T-helper 1 cell treated with Interleukin-12 subunit alpha and Interleukin-12 subunit beta and Interleukin-4 antibody, amounts not matched to agents 30 μg/mL and 1 μg/mL, for 36 hours (primary cell): ENCODE data around the gene C1QTNF1.

Experiments
- H3K27ac Mint-ChIP-seq: one replicate; pipeline ENCODE4 v1.8.0; 2021; ENCODE audit warnings: mild to moderate bottlenecking, mixed read lengths
- H3K27me3 Mint-ChIP-seq: one replicate; pipeline ENCODE4 v1.8.0; 2021; ENCODE audit warnings: low read depth, mixed read lengths
- H3K36me3 Mint-ChIP-seq: one replicate; pipeline ENCODE4 v1.8.0; 2021; ENCODE audit warnings: low read depth, mixed read lengths
- H3K4me1 Mint-ChIP-seq: one replicate; pipeline ENCODE4 v1.8.0; 2021; ENCODE audit warnings: low read depth, mixed read lengths
- H3K4me3 Mint-ChIP-seq: one replicate; pipeline ENCODE4 v1.8.0; 2021; ENCODE audit warnings: mild to moderate bottlenecking, moderate library complexity, mixed read lengths
- H3K9me3 Mint-ChIP-seq: one replicate; pipeline ENCODE4 v1.8.0; 2021; ENCODE audit warnings: mixed read lengths

The C1QTNF1 gene

GRCh38 chr17:79007504-79008381 is 16.2 kb upstream of the C1QTNF1 start:
- Mint-ChIP-seq H3K27me3 (peaks cover under 1% of the 10 kb centered on the region), H3K4me3 (peak overlapping the region; percentile 99), H3K4me1 (peaks cover 42% of the 10 kb centered on the region), H3K9me3 (no peaks in the 10 kb centered on the region), H3K36me3 (peaks cover 18% of the 10 kb centered on the region), H3K27ac (peak overlapping the region; percentile 96)

- Mint-ChIP-seq H3K9me3 (peaks cover under 1% of the 10 kb centered on the region), H3K4me3 (peak overlapping the region; percentile 99), H3K36me3 (peaks cover 18% of the 10 kb centered on the region), H3K27me3 (peaks cover 3% of the 10 kb centered on the region), H3K27ac (peak overlapping the region; percentile 96), H3K4me1 (peaks cover 42% of the 10 kb centered on the region)
Observed at GRCh38 chr17:79008666-79009387, 15.1 kb upstream of the C1QTNF1 start.

GRCh38 chr17:79009397-79010303 is 14.3 kb upstream of the C1QTNF1 start, which contains the start of gene CANT1:
TSS of gene CANT1 (minus strand) at chr17:79009764. CDS start at chr17:78997622, 12,142 bp downstream.
- H3K9me3 Mint-ChIP-seq, result peaks cover 6% of the 10 kb centered on the region
- H3K27ac Mint-ChIP-seq, result peak within 1 kb of the TSS; percentile 96
- H3K36me3 Mint-ChIP-seq, result peaks cover 19% of the 10 kb centered on the region
- H3K4me3 Mint-ChIP-seq, result peak within 1 kb of the TSS; percentile 99
- H3K27me3 Mint-ChIP-seq, result peaks cover 7% of the 10 kb centered on the region
- H3K4me1 Mint-ChIP-seq, result peaks cover 42% of the 10 kb centered on the region

GRCh38 chr17:79010304-79010646 is 13.7 kb upstream of the C1QTNF1 start:
- Mint-ChIP-seq H3K27ac (peak overlapping the region; percentile 61), H3K9me3 (peaks cover 6% of the 10 kb centered on the region), H3K4me1 (peaks cover 40% of the 10 kb centered on the region), H3K4me3 (peak overlapping the region; percentile 85), H3K36me3 (peaks cover 19% of the 10 kb centered on the region), H3K27me3 (peaks cover 7% of the 10 kb centered on the region)

GRCh38 chr17:79011451-79012147 is 12.4 kb upstream of the C1QTNF1 start:
- Mint-ChIP-seq H3K36me3 (peaks cover 19% of the 10 kb centered on the region), H3K27ac (no peak overlapping the region), H3K4me3 (no peak overlapping the region), H3K4me1 (peaks cover 31% of the 10 kb centered on the region), H3K9me3 (peaks cover 8% of the 10 kb centered on the region), H3K27me3 (peaks cover 12% of the 10 kb centered on the region)

- Mint-ChIP-seq H3K4me3 (no peak overlapping the region), H3K27ac (no peak overlapping the region), H3K36me3 (peaks cover 10% of the 10 kb centered on the region), H3K9me3 (peaks cover 8% of the 10 kb centered on the region), H3K4me1 (peaks cover 21% of the 10 kb centered on the region), H3K27me3 (peaks cover 16% of the 10 kb centered on the region)
Observed at GRCh38 chr17:79012563-79013134, 11.3 kb upstream of the C1QTNF1 start.

- H3K27me3 Mint-ChIP-seq, result peaks cover 22% of the 10 kb centered on the region
- H3K4me3 Mint-ChIP-seq, result no peak overlapping the region
- H3K9me3 Mint-ChIP-seq, result peaks cover 8% of the 10 kb centered on the region
Observed at GRCh38 chr17:79014158-79014758, 9.7 kb upstream of the C1QTNF1 start.

GRCh38 chr17:79017546-79018369 is 6.2 kb upstream of the C1QTNF1 start:
- H3K27ac Mint-ChIP-seq, result no peak overlapping the region
- H3K4me3 Mint-ChIP-seq, result no peak overlapping the region
- H3K9me3 Mint-ChIP-seq, result peaks cover 8% of the 10 kb centered on the region
- peaks cover 1% of the 10 kb centered on the region for H3K36me3 Mint-ChIP-seq
- peaks cover 53% of the 10 kb centered on the region for H3K27me3 Mint-ChIP-seq
- no peaks in the 10 kb centered on the region for H3K4me1 Mint-ChIP-seq

More at GRCh38 chr17:79014158-79014758, 9.7 kb upstream of the C1QTNF1 start:
- Mint-ChIP-seq H3K4me1 (peaks cover 6% of the 10 kb centered on the region), H3K36me3 (peaks cover 1% of the 10 kb centered on the region), H3K27ac (no peak overlapping the region)

GRCh38 chr17:79018370-79018695 is 5.6 kb upstream of the C1QTNF1 start:
- Mint-ChIP-seq H3K4me3 (no peak overlapping the region), H3K27ac (no peak overlapping the region), H3K27me3 (peaks cover 57% of the 10 kb centered on the region), H3K9me3 (peaks cover 8% of the 10 kb centered on the region), H3K4me1 (no peaks in the 10 kb centered on the region), H3K36me3 (peaks cover 1% of the 10 kb centered on the region)

GRCh38 chr17:79019261-79019631 is 4.7 kb upstream of the C1QTNF1 start:
- H3K9me3 Mint-ChIP-seq, result peaks cover 4% of the 10 kb centered on the region
- H3K27me3 Mint-ChIP-seq, result peaks cover 61% of the 10 kb centered on the region
- no peak overlapping the region for H3K27ac Mint-ChIP-seq

GRCh38 chr17:79019632-79020584 is 4.1 kb upstream of the C1QTNF1 start:
- no peak overlapping the region for H3K4me3 Mint-ChIP-seq
- no peak overlapping the region for H3K27ac Mint-ChIP-seq
- H3K27me3 Mint-ChIP-seq, result peaks cover 67% of the 10 kb centered on the region
- peaks cover 3% of the 10 kb centered on the region for H3K4me1 Mint-ChIP-seq
- no peaks in the 10 kb centered on the region for H3K36me3 Mint-ChIP-seq
- H3K9me3 Mint-ChIP-seq, result peaks cover 2% of the 10 kb centered on the region

More at GRCh38 chr17:79019261-79019631, 4.7 kb upstream of the C1QTNF1 start:
- H3K4me3 Mint-ChIP-seq, result no peak overlapping the region
- H3K36me3 Mint-ChIP-seq, result no peaks in the 10 kb centered on the region
- H3K4me1 Mint-ChIP-seq, result peaks cover 2% of the 10 kb centered on the region
